ENCODE data around the gene SERINC2.

The SERINC2 gene

GRCh38 chr1:31398246-31398645 is 14.8 kb upstream of the SERINC2 start:
- DNase-seq = no peak
- H3K4me1 ChIP-seq = no peaks in the 10 kb centered on the region
- no peaks in the 10 kb centered on the region for H3K36me3 ChIP-seq
- no peaks in the 10 kb centered on the region for H3K27me3 ChIP-seq
- H3K4me3 ChIP-seq (ENCODE audit: low read depth, low read length) = no peak overlapping the region
- no peaks in the 10 kb centered on the region for H3K9me3 ChIP-seq
- no peak for TF ChIP-seq CTCF (IDR thresholded peaks at IDR 0.05; ENCODE audit: low read depth, low read length)

- no peak for TF ChIP-seq CTCF (IDR thresholded peaks at IDR 0.05; ENCODE audit: low read depth, low read length)
- DNase-seq = no peak
- no peak overlapping the region for H3K4me3 ChIP-seq (ENCODE audit: low read depth, low read length)
- H3K4me1 ChIP-seq = no peaks in the 10 kb centered on the region
- no peaks in the 10 kb centered on the region for H3K27me3 ChIP-seq
- H3K36me3 ChIP-seq = no peaks in the 10 kb centered on the region
- no peaks in the 10 kb centered on the region for H3K9me3 ChIP-seq
Observed at GRCh38 chr1:31399976-31400375, 13.0 kb upstream of the SERINC2 start.

GRCh38 chr1:31400393-31400792 is 12.6 kb upstream of the SERINC2 start:
- no peak for TF ChIP-seq CTCF (IDR thresholded peaks at IDR 0.05; ENCODE audit: low read depth, low read length)
- no peaks in the 10 kb centered on the region for H3K36me3 ChIP-seq
- no peaks in the 10 kb centered on the region for H3K4me1 ChIP-seq
- no peaks in the 10 kb centered on the region for H3K27me3 ChIP-seq
- H3K9me3 ChIP-seq = no peaks in the 10 kb centered on the region
- no peak overlapping the region for H3K4me3 ChIP-seq (ENCODE audit: low read depth, low read length)
- no peak for DNase-seq

GRCh38 chr1:31401241-31401640 is 11.8 kb upstream of the SERINC2 start:
- DNase-seq = no peak
- Histone ChIP-seq H3K9me3 (no peaks in the 10 kb centered on the region), H3K36me3 (no peaks in the 10 kb centered on the region), H3K27me3 (no peaks in the 10 kb centered on the region), H3K4me3 (ENCODE audit: low read depth, low read length) (no peak overlapping the region), H3K4me1 (no peaks in the 10 kb centered on the region)
- no peak for TF ChIP-seq CTCF (IDR thresholded peaks at IDR 0.05; ENCODE audit: low read depth, low read length)

GRCh38 chr1:31405578-31406245 is 7.3 kb upstream of the SERINC2 start:
- DNase-seq = no peak
- no peak for TF ChIP-seq CTCF (IDR thresholded peaks at IDR 0.05; ENCODE audit: low read depth, low read length)

GRCh38 chr1:31407029-31407626 is 5.9 kb upstream of the SERINC2 start:
- no peak for TF ChIP-seq CTCF (IDR thresholded peaks at IDR 0.05; ENCODE audit: low read depth, low read length)
- Histone ChIP-seq H3K4me1 (no peaks in the 10 kb centered on the region), H3K27me3 (no peaks in the 10 kb centered on the region), H3K4me3 (ENCODE audit: low read depth, low read length) (no peak overlapping the region), H3K9me3 (no peaks in the 10 kb centered on the region), H3K36me3 (no peaks in the 10 kb centered on the region)
- DNase-seq = no peak

More at GRCh38 chr1:31405578-31406245, 7.3 kb upstream of the SERINC2 start:
- H3K4me1 ChIP-seq = no peaks in the 10 kb centered on the region
- H3K27me3 ChIP-seq = no peaks in the 10 kb centered on the region
- H3K9me3 ChIP-seq = no peaks in the 10 kb centered on the region
- H3K4me3 ChIP-seq (ENCODE audit: low read depth, low read length) = no peak overlapping the region
- no peaks in the 10 kb centered on the region for H3K36me3 ChIP-seq
